HG02571 (cell line): Measurements from ENCODE around the gene PTPN7.
A peak's percentile ranks its signal among the peaks of the same experiment; 100 is the strongest.
"Not testable (repeated sequence)": the region's sequence is repeated elsewhere in the genome, so short reads cannot be mapped to it uniquely, and the experiment has no call there.

Experiments
- ATAC-seq: cut with Tn5 transposase; IDR thresholded peaks from one replicate; pipeline ENCODE4 v1.9.1; 2021; ENCODE audit warnings: mild to moderate bottlenecking, moderate library complexity; ENCODE audit not compliant: unreplicated experiment

PTPN7 gene

DNA sequence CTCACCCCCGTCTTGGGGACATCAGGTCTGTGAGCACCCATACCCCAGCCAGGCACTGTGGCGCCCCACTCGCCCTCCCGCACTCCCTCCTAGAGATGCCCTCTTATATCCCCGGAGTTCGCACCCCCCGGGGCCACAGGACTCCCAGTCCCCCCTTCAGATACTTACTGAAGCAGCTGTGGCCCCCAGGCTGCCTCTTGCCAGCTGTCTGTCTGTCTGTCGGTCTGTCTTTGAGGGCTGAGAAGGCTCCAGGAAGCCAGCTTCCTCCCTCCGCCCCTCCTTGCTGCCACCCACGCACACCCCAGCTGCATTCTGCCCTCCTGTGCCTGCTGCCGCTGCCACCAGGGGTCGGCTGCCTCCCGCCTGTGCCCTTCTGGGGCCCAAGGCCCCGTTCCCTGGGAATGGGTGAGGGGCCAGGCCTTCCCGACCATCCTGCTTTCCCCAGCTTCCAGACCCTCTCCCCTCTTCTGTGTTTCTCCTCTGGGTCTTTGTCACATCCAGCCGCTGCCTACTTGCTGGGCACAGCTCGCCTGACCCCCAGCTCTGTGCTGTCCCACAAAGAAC lies at the start of gene PTPN7:
Gene PTPN7, minus strand, starts transcription at position 226 of the 564 bp plus-strand sequence. CDS start 1,200 bp downstream, outside the sequence.
- ATAC-seq = peak; percentile 66

DNA sequence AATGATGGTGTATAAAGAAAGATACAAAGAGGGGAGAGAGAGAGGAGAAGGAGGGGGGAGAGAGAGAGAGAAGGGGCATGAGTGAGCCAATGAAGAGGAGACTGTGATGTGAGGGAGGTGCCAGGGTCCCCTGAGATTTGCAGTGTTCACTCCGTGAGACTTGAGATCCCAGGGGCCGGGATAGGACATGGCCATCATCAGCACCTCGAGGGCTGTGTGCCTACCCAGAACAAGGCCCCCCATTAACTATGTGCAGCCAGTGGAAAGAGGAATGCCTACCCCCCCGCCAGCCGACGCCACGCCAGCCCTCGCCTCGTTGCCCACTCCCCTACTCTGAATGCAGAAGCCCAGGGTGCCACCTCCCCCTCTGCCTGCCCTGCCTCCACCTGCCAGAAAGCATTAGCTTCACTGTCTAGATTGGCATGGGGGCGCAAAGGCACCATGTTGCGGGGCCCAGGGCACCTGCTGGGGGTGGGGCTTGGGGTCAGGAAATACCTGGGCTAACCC lies 48.0 kb upstream of the PTPN7 start:
- ATAC-seq = no peak

DNA sequence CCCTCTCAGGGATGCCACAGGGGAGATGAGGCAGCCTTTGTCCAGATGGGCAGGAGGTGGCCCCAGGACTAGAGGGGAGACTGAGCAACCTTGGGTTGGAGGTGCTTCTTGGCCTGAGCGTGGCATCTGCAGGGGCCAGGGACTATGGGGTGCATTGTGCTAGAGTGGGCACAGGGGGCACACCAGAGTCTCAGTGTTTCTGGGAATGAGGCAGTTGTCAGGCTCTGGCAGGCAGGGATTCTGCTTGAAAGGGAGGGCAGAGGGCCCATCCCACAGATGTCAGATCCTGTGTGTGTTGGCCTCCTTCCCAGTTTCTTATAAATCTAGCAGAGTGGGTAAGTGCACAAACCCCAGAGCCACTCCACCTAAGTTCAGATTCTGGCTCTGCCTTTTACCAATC lies 46.9 kb upstream of the PTPN7 start:
- no peak for ATAC-seq

DNA sequence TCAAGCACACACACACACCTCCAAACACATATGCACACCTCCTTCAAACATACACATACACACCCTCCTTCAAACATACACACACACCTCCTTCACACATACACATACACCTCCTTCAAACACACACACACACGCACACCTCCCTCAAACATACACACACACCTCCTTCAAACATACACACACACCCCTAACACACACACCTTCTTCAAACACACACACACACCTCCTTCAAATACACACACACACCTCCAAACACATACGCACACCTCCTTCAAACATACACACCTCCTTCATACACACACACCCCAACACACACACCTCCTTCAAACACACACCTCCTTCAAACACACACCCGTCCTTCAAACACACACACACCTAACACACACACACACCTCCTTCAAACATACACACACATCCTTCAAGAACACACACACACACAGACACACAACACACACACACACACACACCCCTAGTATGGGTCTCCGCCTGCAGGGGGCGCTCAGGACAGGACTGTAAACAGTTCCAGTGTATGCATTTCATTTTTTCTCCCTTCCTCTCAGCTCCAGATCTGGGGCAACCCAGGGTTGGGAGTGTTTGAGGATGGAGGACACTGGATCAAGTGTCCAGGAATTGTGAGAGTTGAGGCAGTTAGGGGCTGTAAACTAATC lies 45.3 kb upstream of the PTPN7 start:
- ATAC-seq = no peak

DNA sequence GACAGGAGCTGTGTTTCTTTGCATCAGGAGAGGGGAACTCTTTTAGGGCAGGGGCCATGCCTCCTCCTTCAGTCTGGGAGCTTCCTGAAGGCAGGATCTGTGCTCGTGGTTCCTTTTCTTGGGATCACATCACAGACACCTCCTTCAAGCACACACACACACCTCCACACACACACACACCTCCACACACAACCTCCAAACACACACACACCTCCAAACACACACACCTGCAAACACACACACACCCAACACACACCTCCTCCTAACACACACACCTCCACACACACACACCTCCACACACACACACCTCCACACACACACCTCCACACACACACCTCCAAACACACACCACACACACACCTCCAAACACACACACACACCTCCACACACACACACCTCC lies 43.7 kb upstream of the PTPN7 start:
- ATAC-seq = no peak

DNA sequence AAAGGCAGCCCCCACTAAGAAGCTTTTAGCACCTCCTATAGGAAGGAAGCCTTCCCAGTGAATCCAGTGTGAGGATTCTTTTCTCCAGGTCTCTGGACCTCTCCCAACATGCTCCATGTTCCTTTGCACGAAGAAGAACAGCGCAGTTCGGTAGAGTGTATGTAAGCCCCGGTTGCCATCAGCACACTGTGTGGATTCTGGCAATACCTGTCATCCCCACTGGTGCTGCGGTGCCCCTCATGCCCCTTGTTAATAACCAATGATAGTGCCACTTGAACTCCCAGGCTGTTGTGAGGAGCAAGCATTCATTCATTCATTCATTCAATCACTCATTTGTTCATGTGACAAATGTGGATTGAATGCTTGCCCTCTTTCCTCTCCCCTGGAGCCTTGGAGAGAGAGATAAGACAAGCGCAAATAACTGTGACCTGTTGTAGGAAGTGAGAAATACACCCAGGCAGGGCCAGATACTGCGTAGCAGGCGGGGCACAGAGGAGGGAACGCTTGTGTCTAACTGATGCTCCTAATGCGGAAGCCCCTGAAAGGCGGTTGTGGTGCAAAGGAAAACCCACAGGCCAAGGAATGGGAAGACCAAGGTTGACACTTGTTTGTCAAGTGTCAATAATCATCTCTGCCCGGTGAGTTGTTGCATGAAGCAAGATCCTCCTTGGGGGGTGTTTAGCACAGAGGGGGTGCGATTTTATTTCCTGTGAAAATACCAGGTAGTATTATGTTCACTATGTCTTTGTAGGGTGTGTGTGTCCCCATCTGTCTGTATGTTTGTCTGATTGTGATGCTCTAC lies 43.0 kb upstream of the PTPN7 start:
- no peak for ATAC-seq

DNA sequence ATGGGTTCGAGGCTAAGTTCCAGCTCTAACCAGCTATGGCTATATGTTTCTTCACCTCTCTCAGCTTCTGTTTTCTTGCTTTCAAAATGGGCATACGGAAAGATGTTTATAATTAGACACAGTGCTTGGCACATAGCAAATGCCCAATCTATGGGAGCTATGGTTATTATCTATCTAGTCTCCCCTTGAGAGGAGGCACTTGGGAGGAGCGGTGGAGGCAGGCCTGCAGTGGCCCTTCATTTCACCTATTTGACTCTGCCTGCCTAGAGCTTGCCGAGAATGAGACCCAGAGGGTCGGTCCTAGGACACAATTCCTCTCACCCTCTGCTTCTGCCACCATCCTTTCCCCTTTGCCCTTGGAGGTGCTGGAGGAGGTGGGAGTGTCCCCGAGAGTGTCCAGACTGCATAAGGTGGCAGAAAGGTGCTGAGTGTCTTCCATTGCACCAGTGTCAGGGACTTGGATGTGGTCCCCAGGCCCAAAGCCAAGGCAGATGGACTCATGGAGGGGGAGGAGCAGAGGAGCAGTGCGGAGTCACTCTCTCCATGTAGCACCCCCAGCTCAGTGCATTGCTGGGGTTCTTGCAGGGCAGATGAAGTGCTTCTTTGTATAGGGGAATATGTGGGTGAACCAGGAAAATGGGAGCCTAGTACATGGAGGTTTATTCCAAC lies 42.2 kb upstream of the PTPN7 start:
- ATAC-seq = no peak

DNA sequence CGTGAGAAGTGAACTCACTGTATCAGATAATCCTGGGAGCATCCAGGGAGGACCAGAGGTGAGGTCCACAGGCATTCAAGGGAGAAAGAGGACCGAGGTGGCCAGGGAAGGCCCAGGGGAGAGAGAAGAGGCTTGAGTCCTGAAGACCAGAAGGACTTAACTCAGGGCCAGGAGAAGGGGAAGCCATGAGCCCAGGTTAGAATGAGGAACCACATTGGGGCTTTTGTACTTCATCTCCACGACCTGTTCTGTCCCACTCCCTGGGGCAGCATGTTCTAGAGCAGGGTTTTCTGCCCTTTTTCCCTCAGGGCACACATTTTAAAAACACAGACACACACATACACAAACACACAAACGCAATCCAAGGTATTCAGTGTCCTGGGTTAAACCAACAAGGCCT lies 41.6 kb upstream of the PTPN7 start:
- ATAC-seq = no peak

DNA sequence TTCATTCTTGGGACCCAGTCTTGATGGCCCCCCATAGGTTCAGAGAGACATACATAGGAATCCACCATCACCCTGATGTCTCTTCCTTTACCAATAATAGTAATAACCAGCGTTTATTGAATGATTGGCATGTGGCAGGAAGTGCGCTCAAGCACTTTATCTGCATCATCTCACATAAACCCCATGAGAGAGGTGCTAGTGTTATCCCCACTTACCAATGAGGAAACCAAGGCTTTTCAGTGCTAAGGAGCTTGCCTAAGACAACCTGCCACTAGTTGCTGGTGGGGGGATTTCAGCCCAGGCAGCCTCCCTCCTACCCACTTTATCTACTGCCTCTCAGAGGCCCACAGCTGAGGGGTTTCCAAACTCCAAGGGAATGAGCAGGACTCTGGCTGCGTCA lies 40.9 kb upstream of the PTPN7 start:
- ATAC-seq = no peak

DNA sequence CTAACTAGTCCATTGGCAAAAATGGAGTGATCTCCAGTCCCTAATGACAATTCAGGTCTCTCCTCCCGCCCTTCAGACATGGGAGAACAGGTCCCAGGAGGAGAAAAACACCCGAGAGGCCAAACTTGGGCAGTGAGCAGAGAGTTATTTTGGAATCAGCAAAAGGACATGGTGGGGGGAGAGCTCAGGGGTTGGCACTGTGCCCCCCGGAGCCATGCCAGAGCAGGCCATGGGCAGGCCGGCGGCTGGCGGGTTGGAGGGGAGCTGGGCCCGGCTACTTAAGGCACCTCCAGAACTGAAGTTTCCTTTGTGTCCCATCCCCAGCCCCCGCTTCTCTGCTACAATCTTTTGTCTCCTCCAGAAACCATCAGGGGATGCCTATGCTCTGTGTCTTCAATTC lies 40.3 kb upstream of the PTPN7 start:
- ATAC-seq = no peak

DNA sequence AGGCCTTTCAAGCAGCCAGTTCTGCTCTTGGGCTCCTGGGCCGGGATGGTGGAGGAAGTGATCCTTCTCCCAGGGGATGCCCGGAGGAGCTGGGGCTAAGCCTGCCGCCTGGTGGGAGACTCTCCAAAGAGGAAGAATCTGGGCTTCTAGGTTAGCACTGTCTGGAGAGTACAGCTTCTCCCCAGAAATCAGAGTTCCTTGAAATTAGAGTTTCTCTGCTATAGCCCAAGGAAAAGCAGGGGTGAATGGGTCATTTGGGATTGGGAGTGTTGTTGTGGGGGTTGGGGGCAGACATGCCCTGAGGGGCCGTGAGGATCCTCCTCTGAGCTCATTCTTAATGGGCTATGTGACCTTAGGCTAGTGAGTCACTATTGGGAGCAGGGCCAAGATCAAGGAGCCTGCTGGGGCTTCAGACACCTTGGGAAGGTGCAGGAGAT lies 39.7 kb upstream of the PTPN7 start:
- no peak for ATAC-seq

DNA sequence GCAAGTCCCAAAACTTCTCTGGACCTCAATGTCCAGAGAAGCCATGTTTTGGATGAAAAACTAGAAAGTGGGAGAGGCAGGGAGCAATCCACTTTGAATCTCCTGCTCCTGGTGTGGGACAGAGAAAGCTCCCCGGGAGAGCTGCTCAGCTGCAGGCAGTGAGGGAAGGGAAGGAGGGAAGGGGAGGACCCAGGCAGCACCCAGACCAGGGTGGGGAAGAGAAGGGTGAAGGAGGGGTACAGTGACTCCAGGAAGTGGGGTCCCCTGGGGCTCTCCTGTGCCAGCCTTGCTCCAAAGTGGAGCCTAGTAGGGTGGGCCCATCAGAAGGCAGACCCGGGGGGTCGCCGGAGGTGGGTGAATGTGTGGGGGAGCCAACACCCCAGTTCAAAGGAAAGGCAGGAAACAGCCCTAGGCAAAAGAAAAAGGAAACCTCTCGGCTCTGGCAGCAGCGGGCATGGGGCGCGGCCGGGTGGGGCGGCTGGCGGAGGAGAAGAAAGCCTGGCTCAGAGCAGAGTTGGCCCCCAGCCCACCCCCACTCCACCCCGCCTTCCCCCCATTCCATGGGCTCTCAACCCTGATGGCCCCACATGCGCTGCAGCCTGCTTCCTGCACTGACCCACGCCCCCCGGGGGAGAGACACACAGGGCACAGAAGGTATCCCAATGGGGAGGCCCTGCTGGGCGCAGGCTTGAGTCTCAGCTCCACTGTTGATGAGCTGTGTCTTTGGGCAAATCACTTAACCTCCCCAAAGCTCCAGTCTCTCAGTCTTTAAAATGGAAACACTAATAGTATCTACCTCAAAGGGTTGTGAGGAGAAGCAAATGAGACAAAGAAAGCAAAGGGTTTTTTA lies 38.9 kb upstream of the PTPN7 start:
- ATAC-seq = no peak

DNA sequence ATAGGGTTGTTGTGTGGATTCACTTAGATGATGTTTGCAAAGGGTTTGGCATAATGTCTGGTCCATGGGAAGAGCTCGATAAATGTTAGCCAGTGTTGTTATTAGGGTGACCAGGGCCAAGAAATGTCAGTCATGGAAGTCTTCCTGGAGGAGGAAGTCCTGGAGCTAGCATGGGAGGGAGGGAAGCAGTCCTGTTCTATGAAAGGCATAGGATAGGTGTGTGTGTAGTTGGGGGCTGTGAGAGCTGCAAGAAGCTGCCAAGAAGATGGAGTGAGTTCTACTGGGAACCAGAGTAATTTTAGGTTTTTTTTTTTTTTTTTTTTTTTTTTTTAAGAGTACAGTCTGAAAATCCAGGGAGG lies 37.9 kb upstream of the PTPN7 start:
- ATAC-seq = no peak

DNA sequence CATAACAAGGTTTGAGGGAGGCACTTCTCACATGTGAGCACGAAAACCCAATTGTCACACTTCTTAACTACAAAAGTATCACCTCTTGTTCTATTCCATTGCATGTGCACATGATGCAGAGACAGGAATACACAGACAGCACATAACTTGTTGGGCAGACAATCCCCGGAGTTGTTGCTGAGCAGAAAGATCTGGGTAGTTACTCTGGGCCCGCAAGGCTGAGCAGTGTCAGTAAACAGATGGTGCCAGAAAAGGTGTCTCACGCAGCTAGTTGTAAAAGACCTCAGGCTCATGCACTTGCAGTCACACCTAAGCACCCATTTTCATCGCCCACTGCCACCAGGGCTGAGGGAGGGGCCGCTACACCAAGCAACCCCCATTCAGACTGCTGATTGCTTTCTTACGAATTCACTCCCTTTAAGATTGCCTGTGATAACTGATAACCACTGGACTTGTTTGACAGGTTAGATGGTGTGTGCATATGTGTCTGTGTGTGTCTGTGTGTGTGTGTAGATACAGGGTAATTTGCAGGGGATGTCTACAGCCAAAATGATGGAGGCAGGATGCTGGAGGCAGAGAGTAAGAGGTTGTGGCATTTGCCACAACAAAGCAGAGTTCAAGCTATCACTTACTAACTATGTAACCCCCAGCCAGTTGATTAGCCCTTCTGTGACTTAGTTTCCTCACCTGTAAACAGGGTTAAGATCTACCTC lies 37.4 kb upstream of the PTPN7 start:
- ATAC-seq = no peak

DNA sequence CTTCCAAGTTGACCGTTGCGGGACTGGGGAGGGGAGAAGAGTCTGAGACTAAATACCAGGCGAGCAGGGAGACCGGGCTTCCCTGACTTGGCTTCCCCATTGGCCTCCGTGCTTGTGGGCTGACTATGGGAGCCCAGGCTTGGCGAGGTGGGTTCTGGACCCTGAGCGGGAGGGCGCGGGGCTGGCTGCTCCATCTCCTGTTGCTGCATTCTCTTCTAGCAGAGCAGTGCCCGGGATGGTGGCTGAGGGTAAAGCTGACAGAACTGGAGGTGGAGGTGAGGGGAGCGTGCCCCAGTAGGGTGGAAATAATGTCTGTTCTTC lies 33.9 kb upstream of the PTPN7 start:
- no peak for ATAC-seq

DNA sequence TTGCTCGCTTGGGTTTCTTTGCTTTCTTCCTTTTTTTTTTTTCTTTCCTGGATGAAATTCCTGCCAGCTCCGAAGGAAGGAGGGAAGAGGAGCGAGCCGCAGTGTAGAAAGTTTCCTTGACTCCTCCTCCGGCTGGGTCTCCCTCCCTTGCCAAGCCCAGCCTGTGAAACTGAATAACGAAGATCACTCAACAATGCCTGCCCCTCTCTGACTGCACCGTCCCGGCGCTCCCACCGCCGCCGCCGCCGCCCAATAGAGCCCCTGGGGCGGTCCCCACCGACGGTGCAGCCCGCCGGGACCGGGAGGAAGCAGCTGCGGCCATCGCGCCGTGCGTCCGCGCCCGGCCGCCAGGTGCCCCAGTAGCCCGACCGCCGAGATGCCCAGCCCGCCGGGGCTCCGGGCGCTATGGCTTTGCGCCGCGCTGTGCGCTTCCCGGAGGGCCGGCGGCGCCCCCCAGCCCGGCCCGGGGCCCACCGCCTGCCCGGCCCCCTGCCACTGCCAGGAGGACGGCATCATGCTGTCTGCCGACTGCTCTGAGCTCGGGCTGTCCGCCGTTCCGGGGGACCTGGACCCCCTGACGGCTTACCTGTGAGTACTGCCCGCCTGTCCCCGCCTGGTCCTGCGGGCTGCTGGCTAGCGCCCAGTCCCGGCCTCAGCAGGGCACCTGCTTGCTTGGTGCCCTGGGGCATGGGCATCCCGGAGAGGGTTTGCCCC lies 33.4 kb upstream of the PTPN7 start, which contains the start of gene LGR6:
Gene LGR6, plus strand, starts transcription at position 186 of the 714 bp plus-strand sequence. Its CDS starts 191 bp downstream, at position 377.
- ATAC-seq = no peak

DNA sequence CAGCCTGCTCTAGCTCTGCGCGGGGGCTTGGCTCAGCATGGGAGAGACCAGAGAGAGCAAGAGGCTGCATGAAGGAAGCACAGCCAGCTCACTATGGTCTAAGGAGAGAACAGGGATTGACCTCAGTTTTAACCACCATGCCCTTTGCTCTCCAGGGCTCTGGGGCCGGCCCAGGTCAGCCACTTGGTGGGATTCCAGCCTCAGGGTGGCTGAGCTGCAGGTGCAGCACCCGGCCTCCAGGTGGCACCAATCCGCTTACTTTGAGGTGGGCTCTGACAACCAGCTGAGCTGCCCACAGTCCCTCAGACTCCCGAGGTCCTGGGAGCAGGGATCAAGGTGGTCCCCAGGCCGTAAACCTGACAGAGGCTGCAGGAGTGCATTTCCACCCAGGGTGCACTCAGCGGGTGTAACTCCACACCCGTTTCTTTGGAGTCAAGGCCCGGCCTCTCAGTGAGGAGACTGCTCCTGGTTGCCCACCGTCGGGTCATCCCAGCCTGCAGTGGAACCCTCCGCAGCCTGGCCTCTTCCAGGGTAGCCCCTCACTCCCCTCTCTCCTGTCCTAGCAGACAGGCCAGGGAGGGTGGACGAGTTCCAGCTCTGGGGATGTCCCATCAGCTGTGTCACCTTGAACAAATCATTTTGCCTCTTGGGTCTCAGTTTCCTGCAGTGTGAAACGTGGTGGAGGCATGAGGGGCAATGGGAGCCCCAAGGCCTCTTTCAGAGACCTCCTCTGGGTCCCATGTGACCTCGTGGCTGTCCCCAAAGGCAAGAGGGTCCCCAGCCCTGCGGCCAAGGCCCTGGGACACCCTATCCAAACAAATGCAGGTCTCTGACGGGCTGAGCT lies 32.6 kb upstream of the PTPN7 start:
- ATAC-seq = no peak

DNA sequence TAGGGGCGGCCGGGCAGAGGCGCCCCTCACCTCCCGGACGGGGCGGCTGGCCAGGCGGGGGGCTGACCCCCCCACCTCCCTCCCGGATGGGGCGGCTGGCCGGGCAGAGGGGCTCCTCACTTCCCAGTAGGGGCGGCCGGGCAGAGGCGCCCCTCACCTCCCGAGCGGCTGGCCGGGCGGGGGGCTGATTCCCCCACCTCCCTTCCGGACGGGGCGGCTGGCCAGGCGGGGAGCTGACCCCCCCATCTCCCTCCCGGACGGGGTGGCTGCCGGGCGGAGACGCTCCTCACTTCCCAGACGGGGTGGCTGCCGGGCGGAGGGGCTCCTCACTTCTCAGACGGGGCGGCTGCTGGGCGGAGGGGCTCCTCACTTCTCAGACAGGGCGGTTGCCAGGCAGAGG lies 31.0 kb upstream of the PTPN7 start:
- ATAC-seq = not testable (repeated sequence)
